Stomach smooth muscle (tissue), 2 donors: ENCODE data around the gene ENOX1.
A peak's percentile ranks its signal among the peaks of the same experiment; 100 is the strongest.

ENCODE experiments used
- H3K27ac ChIP-seq: one replicate; pipeline ENCODE4 v1.7.0; 2013; ENCODE audit warnings: mild to moderate bottlenecking, low read length, inconsistent platforms
- H3K27me3 ChIP-seq, 2 donors: one replicate each; pipeline ENCODE4 v1.7.0; 2013; ENCODE audit warnings: low read length in 2 of 2; ENCODE audit not compliant: insufficient read depth in 2 of 2, control insufficient read depth in 1 of 2
- H3K36me3 ChIP-seq, 2 donors: one replicate each; pipeline ENCODE4 v1.7.0; 2013; ENCODE audit warnings: low read length in 2 of 2; ENCODE audit not compliant: control insufficient read depth in 2 of 2, insufficient read depth in 2 of 2
- H3K4me1 ChIP-seq: one replicate; pipeline ENCODE4 v1.7.0; 2013; ENCODE audit warnings: low read length; ENCODE audit not compliant: control insufficient read depth, insufficient read depth
- H3K4me3 ChIP-seq, 2 donors: one replicate each; pipeline ENCODE4 v1.7.0; 2013; ENCODE audit warnings: low read length in 2 of 2
- H3K9ac ChIP-seq, 2 donors: one replicate each; pipeline ENCODE4 v1.7.0; 2013; ENCODE audit warnings: low read length in 2 of 2, mild to moderate bottlenecking in 1 of 2
- H3K9me3 ChIP-seq, 2 donors: one replicate each; pipeline ENCODE4 v1.7.0; 2013; ENCODE audit warnings: low read length in 2 of 2; ENCODE audit not compliant: control insufficient read depth in 2 of 2
- donor health status: healthy.
- donor health status: Pancreatic carcinoma.

The ENOX1 gene

GRCh38 chr13:43343645-43344044, 443.1 kb downstream of the ENOX1 start:
- Histone ChIP-seq H3K9me3 (no peaks in the 10 kb centered on the region), H3K27ac (no peak overlapping the region), H3K4me1 (no peaks in the 10 kb centered on the region), H3K9ac (no peak overlapping the region), H3K27me3 (no peaks in the 10 kb centered on the region), H3K36me3 (peaks cover 6 to 10% of the 10 kb centered on the region in 2 donors), H3K4me3 (no peak overlapping the region)

- H3K9ac ChIP-seq: no peak overlapping the region
- H3K27ac ChIP-seq: no peak overlapping the region
- no peaks in the 10 kb centered on the region for H3K27me3 ChIP-seq
- no peak overlapping the region for H3K4me3 ChIP-seq
- H3K4me1 ChIP-seq: no peaks in the 10 kb centered on the region
- H3K36me3 ChIP-seq: peaks cover 6 to 10% of the 10 kb centered on the region in 2 donors
- no peaks in the 10 kb centered on the region for H3K9me3 ChIP-seq
Observed at GRCh38 chr13:43339805-43340550, 446.8 kb downstream of the ENOX1 start.

GRCh38 chr13:43339145-43339804, 447.5 kb downstream of the ENOX1 start:
- Histone ChIP-seq H3K9me3 (no peaks in the 10 kb centered on the region), H3K27ac (no peak overlapping the region)

GRCh38 chr13:43335764-43336163, 451.0 kb downstream of the ENOX1 start:
- no peak overlapping the region for H3K9ac ChIP-seq
- no peak overlapping the region for H3K4me3 ChIP-seq
- peaks cover 8% of the 10 kb centered on the region for H3K4me1 ChIP-seq
- H3K9me3 ChIP-seq: no peaks in the 10 kb centered on the region
- no peaks in the 10 kb centered on the region for H3K27me3 ChIP-seq
- H3K27ac ChIP-seq: no peak overlapping the region
- H3K36me3 ChIP-seq: peaks cover 2 to 5% of the 10 kb centered on the region in 2 donors

More at GRCh38 chr13:43339145-43339804, 447.5 kb downstream of the ENOX1 start:
- no peak overlapping the region for H3K4me3 ChIP-seq
- H3K36me3 ChIP-seq: peaks cover 5 to 6% of the 10 kb centered on the region in 2 donors
- no peaks in the 10 kb centered on the region for H3K4me1 ChIP-seq
- no peaks in the 10 kb centered on the region for H3K27me3 ChIP-seq
- no peak overlapping the region for H3K9ac ChIP-seq

GRCh38 chr13:43333176-43333575, 453.6 kb downstream of the ENOX1 start:
- H3K36me3 ChIP-seq: no peaks in the 10 kb centered on the region
- H3K4me1 ChIP-seq: peaks cover 8% of the 10 kb centered on the region
- H3K9me3 ChIP-seq: no peaks in the 10 kb centered on the region
- no peak overlapping the region for H3K27ac ChIP-seq
- H3K27me3 ChIP-seq: no peaks in the 10 kb centered on the region
- H3K4me3 ChIP-seq: no peak overlapping the region
- no peak overlapping the region for H3K9ac ChIP-seq

- no peak overlapping the region for H3K9ac ChIP-seq
- no peaks in the 10 kb centered on the region for H3K36me3 ChIP-seq
- H3K4me3 ChIP-seq: peak overlapping the region in 1 of 2 donors; percentile 41
- no peaks in the 10 kb centered on the region for H3K27me3 ChIP-seq
- H3K9me3 ChIP-seq: no peaks in the 10 kb centered on the region
- peaks cover 8% of the 10 kb centered on the region for H3K4me1 ChIP-seq
- H3K27ac ChIP-seq: no peak overlapping the region
Observed at GRCh38 chr13:43331672-43332071, 455.1 kb downstream of the ENOX1 start.

- H3K9ac ChIP-seq: no peak overlapping the region
- H3K27ac ChIP-seq: no peak overlapping the region
- H3K36me3 ChIP-seq: peaks cover 2 to 14% of the 10 kb centered on the region in 2 donors
- no peaks in the 10 kb centered on the region for H3K27me3 ChIP-seq
- H3K9me3 ChIP-seq: no peaks in the 10 kb centered on the region
- H3K4me1 ChIP-seq: peaks cover 8% of the 10 kb centered on the region
- no peak overlapping the region for H3K4me3 ChIP-seq
Observed at GRCh38 chr13:43329702-43330101, 457.1 kb downstream of the ENOX1 start.

- H3K27me3 ChIP-seq: no peaks in the 10 kb centered on the region
- H3K9ac ChIP-seq: no peak overlapping the region
- H3K27ac ChIP-seq: no peak overlapping the region
- peaks cover 3 to 14% of the 10 kb centered on the region in 2 donors for H3K36me3 ChIP-seq
- H3K9me3 ChIP-seq: no peaks in the 10 kb centered on the region
- H3K4me1 ChIP-seq: peaks cover 8% of the 10 kb centered on the region
- no peak overlapping the region for H3K4me3 ChIP-seq
Observed at GRCh38 chr13:43328907-43329306, 457.9 kb downstream of the ENOX1 start.

- H3K9me3 ChIP-seq: no peaks in the 10 kb centered on the region
- H3K27ac ChIP-seq: no peak overlapping the region
- H3K4me3 ChIP-seq: no peak overlapping the region
- H3K27me3 ChIP-seq: no peaks in the 10 kb centered on the region
- no peak overlapping the region for H3K9ac ChIP-seq
- peaks cover 3 to 21% of the 10 kb centered on the region in 2 donors for H3K36me3 ChIP-seq
- no peaks in the 10 kb centered on the region for H3K4me1 ChIP-seq
Observed at GRCh38 chr13:43326100-43326499, 460.7 kb downstream of the ENOX1 start.

GRCh38 chr13:43325636-43326035, 461.1 kb downstream of the ENOX1 start:
- peaks cover 3 to 21% of the 10 kb centered on the region in 2 donors for H3K36me3 ChIP-seq
- H3K9ac ChIP-seq: no peak overlapping the region
- H3K4me1 ChIP-seq: no peaks in the 10 kb centered on the region
- H3K4me3 ChIP-seq: no peak overlapping the region
- H3K9me3 ChIP-seq: no peaks in the 10 kb centered on the region
- H3K27ac ChIP-seq: no peak overlapping the region
- H3K27me3 ChIP-seq: no peaks in the 10 kb centered on the region

GRCh38 chr13:43324129-43324528, 462.6 kb downstream of the ENOX1 start:
- Histone ChIP-seq H3K36me3 (peaks cover 3 to 21% of the 10 kb centered on the region in 2 donors), H3K27ac (no peak overlapping the region), H3K9me3 (no peaks in the 10 kb centered on the region)

More at GRCh38 chr13:43324129-43324528, 462.6 kb downstream of the ENOX1 start:
- Histone ChIP-seq H3K27me3 (no peaks in the 10 kb centered on the region), H3K4me1 (peaks cover 9% of the 10 kb centered on the region), H3K4me3 (no peak overlapping the region), H3K9ac (no peak overlapping the region)
